GM23248 (cell line): ENCODE results near the gene CYB5RL. TPM values are rescaled to one million over a fixed set of nuclear protein-coding genes. Genes with fewer than 3 reads are reported as not detected.

Source experiments
- DNase-seq: peaks from one replicate; pipeline ENCODE4 v3.0.0-alpha.2; 2015
- H2AFZ ChIP-seq: fragments of 200-600 bp; sonication (generic); 2 replicates; pipeline ENCODE4 v1.6.1; 2016; ENCODE audit warnings: antibody characterized with exemption
- H3F3A ChIP-seq: fragments of 200-600 bp; sonication (generic); 2 replicates; pipeline ENCODE4 v1.6.1; 2016; ENCODE audit warnings: mild to moderate bottlenecking, antibody characterized with exemption, mixed run types; ENCODE audit not compliant: insufficient read depth
- H3K27ac ChIP-seq: fragments of 200-600 bp; sonication (generic); 2 replicates; pipeline ENCODE4 v1.5.1; 2016; ENCODE audit warnings: mild to moderate bottlenecking
- H3K27me3 ChIP-seq: fragments of 200-600 bp; sonication (generic); replicated peaks from 2 replicates; pipeline ENCODE4 v1.6.1; 2016; ENCODE audit warnings: mild to moderate bottlenecking; ENCODE audit not compliant: insufficient read depth
- H3K36me3 ChIP-seq: fragments of 200-600 bp; sonication (generic); 2 replicates; pipeline ENCODE4 v1.6.1; 2016; ENCODE audit warnings: low read depth, mild to moderate bottlenecking
- H3K4me1 ChIP-seq: fragments of 200-600 bp; sonication (generic); 2 replicates; pipeline ENCODE4 v1.6.1; 2016; ENCODE audit warnings: mild to moderate bottlenecking; ENCODE audit not compliant: insufficient read depth
- H3K4me2 ChIP-seq: fragments of 200-600 bp; sonication (generic); one replicate; pipeline ENCODE4 v1.6.1; 2016; ENCODE audit warnings: mild to moderate bottlenecking; ENCODE audit not compliant: unreplicated experiment
- H3K4me3 ChIP-seq: fragments of 200-600 bp; sonication (generic); 2 replicates; pipeline ENCODE4 v1.5.1; 2016; ENCODE audit warnings: mild to moderate bottlenecking
- H3K79me2 ChIP-seq: fragments of 200-600 bp; sonication (generic); 2 replicates; pipeline ENCODE4 v1.6.1; 2016; ENCODE audit warnings: mild to moderate bottlenecking; ENCODE audit not compliant: insufficient read depth
- H3K9ac ChIP-seq: fragments of 200-600 bp; sonication (generic); 2 replicates; pipeline ENCODE4 v1.6.1; 2016; ENCODE audit warnings: mild to moderate bottlenecking
- H3K9me2 ChIP-seq: fragments of 200-600 bp; sonication (generic); 2 replicates; pipeline ENCODE4 v1.6.1; 2016; ENCODE audit warnings: mixed run types, mild to moderate bottlenecking, moderate library complexity; ENCODE audit not compliant: insufficient read depth
- H3K9me3 ChIP-seq: fragments of 200-600 bp; sonication (generic); one replicate; pipeline ENCODE4 v1.6.1; 2017; ENCODE audit warnings: low read depth
- H4K20me1 ChIP-seq: fragments of 200-600 bp; sonication (generic); 2 replicates; pipeline ENCODE4 v1.6.0; 2016; ENCODE audit not compliant: insufficient read depth
- EZH2 ChIP-seq: fragments of 200-600 bp; sonication (generic); IDR thresholded peaks from 2 replicates; pipeline ENCODE4 v1.6.1; 2018; ENCODE audit warnings: antibody characterized with exemption, mild to moderate bottlenecking; ENCODE audit not compliant: insufficient read depth, poor library complexity, severe bottlenecking
- EZH2phosphoT487 ChIP-seq: fragments of 200-600 bp; sonication (generic); IDR thresholded peaks from 2 replicates; pipeline ENCODE4 v1.6.1; 2018; ENCODE audit warnings: antibody characterized with exemption, moderate library complexity, mild to moderate bottlenecking, low read depth; ENCODE audit not compliant: insufficient read depth
- WGBS, 2 experiments: methylation state at CpG; one replicate each; pipeline ENCODE4 v1.1.6; 2015 to 2017; ENCODE audit warnings: low lambda C conversion rate in 2 of 2, low coverage in 1 of 2; ENCODE audit errors: missing lambda C conversion rate in 2 of 2; 5-methylcytosine and 5-hydroxymethylcytosine counted together
- in situ Hi-C: fragments of 300-500 bp; cut with MboI; formaldehyde crosslinking; loops from 2 replicates; pipeline ENCODE4 v1.15.0; 2020
- polyA plus RNA-seq: library from polyadenylated mRNA; unstranded; fragments of >200 nt; fragmentation: Nextera tagmentation; extraction: Ambion mirVana; gene quantifications from 2 replicates; pipeline ENCODE4 v1.2.1, GENCODE V29; 2016
- total RNA-seq: library from RNA; depleted of rRNA; stranded (reverse); fragments of >200 nt; shearing (Covaris generic); gene quantifications from 2 replicates; pipeline ENCODE4 v1.2.3, GENCODE V29; 2014

Gene CYB5RL
- total and polyA plus RNA-seq, 2 experiments from 2014 or later, result 2.5 to 3.3 TPM

GRCh38 chr1:54191525-54191924 is 8.3 kb downstream of the CYB5RL start:
- TF ChIP-seq EZH2phosphoT487, result no peak
- TF ChIP-seq EZH2, result no peak
- H3K27me3 ChIP-seq, result no peaks in the 10 kb centered on the region
- H3K4me3 ChIP-seq, result no peak overlapping the region
- H3K4me1 ChIP-seq, result no peaks in the 10 kb centered on the region
- H3K9ac ChIP-seq, result no peak overlapping the region
- no peaks in the 10 kb centered on the region for H3K9me3 ChIP-seq
- no peak overlapping the region for H2AFZ ChIP-seq
- no peak overlapping the region for H3K27ac ChIP-seq
- no peaks in the 10 kb centered on the region for H4K20me1 ChIP-seq
- H3K79me2 ChIP-seq, result no peaks in the 10 kb centered on the region
- no peaks in the 10 kb centered on the region for H3K36me3 ChIP-seq
- H3K9me2 ChIP-seq, result no peaks in the 10 kb centered on the region
- in situ Hi-C loops, result no loop called here
- H3K4me2 ChIP-seq, result no peak overlapping the region
- no peak for DNase-seq
- H3F3A ChIP-seq, result no peaks in the 10 kb centered on the region
- WGBS, 2 experiments, result 100% methylated on average over 1 of the region's 1 CpG

- Histone ChIP-seq H3K79me2 (no peaks in the 10 kb centered on the region), H3K4me1 (no peaks in the 10 kb centered on the region), H3K36me3 (no peaks in the 10 kb centered on the region), H3K9me2 (no peaks in the 10 kb centered on the region), H3K27me3 (no peaks in the 10 kb centered on the region), H4K20me1 (no peaks in the 10 kb centered on the region), H3F3A (no peaks in the 10 kb centered on the region), H3K4me3 (no peak overlapping the region), H3K9me3 (no peaks in the 10 kb centered on the region), H2AFZ (no peak overlapping the region), H3K9ac (no peak overlapping the region), H3K4me2 (no peak overlapping the region), H3K27ac (no peak overlapping the region)
- DNase-seq, result no peak
- 83 to 86% methylated on average over 9 of the region's 9 CpGs for WGBS, 2 experiments
- in situ Hi-C loops, result no loop called here
- TF ChIP-seq EZH2phosphoT487, result no peak
- TF ChIP-seq EZH2, result no peak
These were observed 9.3 kb downstream of the CYB5RL start for GRCh38 chr1:54190526-54190925.

GRCh38 chr1:54188291-54188690 is 11.5 kb downstream of the CYB5RL start:
- no peaks in the 10 kb centered on the region for H3K27me3 ChIP-seq
- no peak overlapping the region for H3K4me2 ChIP-seq
- no peak overlapping the region for H2AFZ ChIP-seq
- H3K9ac ChIP-seq, result no peak overlapping the region
- TF ChIP-seq EZH2 (no peak), EZH2phosphoT487 (no peak)
- no peaks in the 10 kb centered on the region for H3K79me2 ChIP-seq
- H4K20me1 ChIP-seq, result no peaks in the 10 kb centered on the region
- no peak overlapping the region for H3K4me3 ChIP-seq
- no peaks in the 10 kb centered on the region for H3F3A ChIP-seq
- H3K4me1 ChIP-seq, result no peaks in the 10 kb centered on the region
- no peaks in the 10 kb centered on the region for H3K9me3 ChIP-seq
- 96 to 100% methylated on average over 1 of the region's 1 CpG for WGBS, 2 experiments
- H3K9me2 ChIP-seq, result no peaks in the 10 kb centered on the region
- in situ Hi-C loops, result no loop called here
- H3K36me3 ChIP-seq, result no peaks in the 10 kb centered on the region
- peak; percentile 10 for DNase-seq
- H3K27ac ChIP-seq, result no peak overlapping the region

GRCh38 chr1:54186056-54186455 is 13.8 kb downstream of the CYB5RL start:
- Histone ChIP-seq H2AFZ (no peak overlapping the region), H3K4me1 (no peaks in the 10 kb centered on the region), H3K79me2 (no peaks in the 10 kb centered on the region), H3F3A (no peaks in the 10 kb centered on the region), H4K20me1 (no peaks in the 10 kb centered on the region), H3K36me3 (no peaks in the 10 kb centered on the region), H3K9ac (no peak overlapping the region), H3K27ac (no peak overlapping the region), H3K9me3 (no peaks in the 10 kb centered on the region), H3K4me3 (no peak overlapping the region), H3K4me2 (no peak overlapping the region), H3K27me3 (no peaks in the 10 kb centered on the region), H3K9me2 (no peaks in the 10 kb centered on the region)
- in situ Hi-C loops, result no loop called here
- WGBS, 2 experiments, result 95 to 96% methylated on average over 3 of the region's 3 CpGs
- DNase-seq, result no peak
- TF ChIP-seq EZH2 (no peak), EZH2phosphoT487 (no peak)
